Tibial artery (tissue), 4 donors: ENCODE data around the gene OXTR.

Experiments used
- DNase-seq, 2 donors: peaks; one replicate each; pipeline ENCODE4 v3.0.0-alpha.2; 2019
- H3K27ac ChIP-seq, 2 donors: fragments of 200-600 bp; sonication (generic) in 1 of 2; 1 replicate in 1 of 2; 2 replicates in 1 of 2; pipeline ENCODE4 v1.5.1; 2018 to 2019; ENCODE audit warnings: mild to moderate bottlenecking in 1 of 2
- H3K27me3 ChIP-seq, 2 donors: fragments of 200-600 bp; sonication (generic) in 1 of 2; one replicate each; pipeline versions ENCODE4 v1.5.1 to v1.6.0; 2016 to 2019
- H3K36me3 ChIP-seq, 3 donors: fragments of 200-600 bp; sonication (generic) in 2 of 3; one replicate each; pipeline ENCODE4 v1.5.1; 2016 to 2019; ENCODE audit warnings: mild to moderate bottlenecking in 2 of 3
- H3K4me1 ChIP-seq, 4 donors: fragments of 200-600 bp; sonication (generic) in 2 of 4; 1 replicate in 3 of 4; 2 replicates in 1 of 4; pipeline ENCODE4 v1.5.1; 2016 to 2019
- H3K4me3 ChIP-seq, 2 donors: fragments of 200-600 bp; sonication (generic) in 1 of 2; 1 replicate in 1 of 2; 2 replicates in 1 of 2; pipeline ENCODE4 v1.5.1; 2018 to 2019; ENCODE audit warnings: mild to moderate bottlenecking in 2 of 2
- H3K9me3 ChIP-seq, 3 donors: fragments of 200-600 bp; sonication (generic) in 1 of 3; one replicate each; pipeline ENCODE4 v1.5.1; 2016 to 2019
- CTCF ChIP-seq, 2 experiments: fragments of 200-600 bp in 1 of 2; fragments of 450-650 bp in 1 of 2; IDR thresholded peaks; one replicate each; pipeline ENCODE4 v1.5.1; 2017 to 2019; ENCODE audit warnings: antibody characterized with exemption in 2 of 2, mild to moderate bottlenecking in 1 of 2, moderate library complexity in 1 of 2
- intact Hi-C: fragments of 100-400 bp; cut with DNase I; formaldehyde crosslinking; loops from one replicate; pipeline ENCODE4 v1.15.0; 2023; ENCODE audit warnings: low total_unique reads

Gene OXTR

GRCh38 chr3:8730656-8731055, 38.8 kb downstream of the OXTR start:
- intact Hi-C loops, result no loop called here
- Histone ChIP-seq H3K9me3 (peaks cover 0 to 11% (median 8%) of the 10 kb centered on the region in 3 donors), H3K36me3 (no peaks in the 10 kb centered on the region)

GRCh38 chr3:8729479-8729878, 39.9 kb downstream of the OXTR start:
- H3K27ac ChIP-seq, result no peak overlapping the region
- H3K36me3 ChIP-seq, result no peaks in the 10 kb centered on the region
- peaks cover 0 to 15% (median 3%) of the 10 kb centered on the region in 4 donors for H3K4me1 ChIP-seq
- H3K9me3 ChIP-seq, result peaks cover 0 to 12% (median 8%) of the 10 kb centered on the region in 3 donors
- no peak for DNase-seq
- intact Hi-C loops, result no loop called here
- H3K27me3 ChIP-seq, result no peaks in the 10 kb centered on the region
- H3K4me3 ChIP-seq, result no peak overlapping the region
- TF ChIP-seq CTCF (IDR thresholded peaks at IDR 0.05), result no peak

More at GRCh38 chr3:8730656-8731055, 38.8 kb downstream of the OXTR start:
- peaks cover 0 to 16% (median 3%) of the 10 kb centered on the region in 4 donors for H3K4me1 ChIP-seq
- H3K27me3 ChIP-seq, result no peaks in the 10 kb centered on the region
- DNase-seq, result no peak
- H3K4me3 ChIP-seq, result no peak overlapping the region
- no peak for TF ChIP-seq CTCF (IDR thresholded peaks at IDR 0.05)
- H3K27ac ChIP-seq, result no peak overlapping the region

- no peak for DNase-seq
- H3K27me3 ChIP-seq, result no peaks in the 10 kb centered on the region
- TF ChIP-seq CTCF (IDR thresholded peaks at IDR 0.05), result no peak
- H3K9me3 ChIP-seq, result peaks cover 0 to 15% (median 8%) of the 10 kb centered on the region in 3 donors
- H3K4me3 ChIP-seq, result no peak overlapping the region
- H3K4me1 ChIP-seq, result no peaks in the 10 kb centered on the region
- intact Hi-C loops, result no loop called here
- H3K27ac ChIP-seq, result no peak overlapping the region
- H3K36me3 ChIP-seq, result no peaks in the 10 kb centered on the region
Observed at GRCh38 chr3:8727605-8728512, 41.6 kb downstream of the OXTR start.

GRCh38 chr3:8724108-8724752, 45.2 kb downstream of the OXTR start:
- H3K27ac ChIP-seq, result no peak overlapping the region
- no peak for TF ChIP-seq CTCF (IDR thresholded peaks at IDR 0.05)
- no peak overlapping the region for H3K4me3 ChIP-seq
- intact Hi-C loops, result no loop called here
- peaks cover 0 to 15% (median 8%) of the 10 kb centered on the region in 3 donors for H3K9me3 ChIP-seq
- H3K4me1 ChIP-seq, result no peaks in the 10 kb centered on the region
- no peak for DNase-seq
- H3K36me3 ChIP-seq, result no peaks in the 10 kb centered on the region
- H3K27me3 ChIP-seq, result no peaks in the 10 kb centered on the region

- no peaks in the 10 kb centered on the region for H3K4me1 ChIP-seq
- intact Hi-C loops, result no loop called here
- H3K36me3 ChIP-seq, result no peaks in the 10 kb centered on the region
- no peak for TF ChIP-seq CTCF (IDR thresholded peaks at IDR 0.05)
- no peak overlapping the region for H3K27ac ChIP-seq
- peaks cover 0 to 15% (median 8%) of the 10 kb centered on the region in 3 donors for H3K9me3 ChIP-seq
- DNase-seq, result no peak
- H3K27me3 ChIP-seq, result no peaks in the 10 kb centered on the region
- H3K4me3 ChIP-seq, result no peak overlapping the region
Observed at GRCh38 chr3:8723612-8724011, 45.8 kb downstream of the OXTR start.
